ENCODE data around the gene SCARF2.

Gene SCARF2

GRCh38 chr22:20469110-20469868 is 31.7 kb upstream of the SCARF2 start:
- Histone ChIP-seq H2AFZ (ENCODE audit: low read depth, low read length) (no peak overlapping the region), H3K27ac (ENCODE audit: low read length) (no peak overlapping the region), H3K4me1 (ENCODE audit: low read length) (peaks cover 9% of the 10 kb centered on the region), H3K9me3 (ENCODE audit: insufficient read depth, low read length) (no peaks in the 10 kb centered on the region), H3K9ac (ENCODE audit: low read length) (no peak overlapping the region), H3K4me2 (ENCODE audit: low read length) (no peak overlapping the region), H3K4me3 (ENCODE audit: low read length) (no peak overlapping the region), H4K20me1 (ENCODE audit: insufficient read depth, low read length) (peaks cover 8% of the 10 kb centered on the region), H3K79me2 (ENCODE audit: low read length) (no peaks in the 10 kb centered on the region), H3K36me3 (replicated peaks; ENCODE audit: low read depth, low read length) (peaks cover 23% of the 10 kb centered on the region), H3K27me3 (ENCODE audit: low read depth, low read length) (no peaks in the 10 kb centered on the region)
- TF ChIP-seq CTCF (IDR thresholded peaks at IDR 0.05; ENCODE audit: low read depth, low read length) (no peak), EZH2phosphoT487 (IDR thresholded peaks at IDR 0.05; ENCODE audit: low read depth) (no peak)

- Histone ChIP-seq H3K9me3 (ENCODE audit: insufficient read depth, low read length) (no peaks in the 10 kb centered on the region), H3K4me1 (ENCODE audit: low read length) (peaks cover 21% of the 10 kb centered on the region), H3K27me3 (ENCODE audit: low read depth, low read length) (no peaks in the 10 kb centered on the region), H3K36me3 (replicated peaks; ENCODE audit: low read depth, low read length) (peaks cover 26% of the 10 kb centered on the region), H4K20me1 (ENCODE audit: insufficient read depth, low read length) (peaks cover 13% of the 10 kb centered on the region), H3K27ac (ENCODE audit: low read length) (no peak overlapping the region), H3K79me2 (ENCODE audit: low read length) (no peaks in the 10 kb centered on the region), H3K4me3 (ENCODE audit: low read length) (no peak overlapping the region), H2AFZ (ENCODE audit: low read depth, low read length) (no peak overlapping the region), H3K9ac (ENCODE audit: low read length) (no peak overlapping the region), H3K4me2 (ENCODE audit: low read length) (no peak overlapping the region)
- TF ChIP-seq EZH2phosphoT487 (IDR thresholded peaks at IDR 0.05; ENCODE audit: low read depth) = no peak
- no peak for TF ChIP-seq CTCF (IDR thresholded peaks at IDR 0.05; ENCODE audit: low read depth, low read length)
Observed at GRCh38 chr22:20466659-20467379, 29.2 kb upstream of the SCARF2 start.

GRCh38 chr22:20465759-20466077 is 28.1 kb upstream of the SCARF2 start:
- Histone ChIP-seq H3K79me2 (ENCODE audit: low read length) (no peaks in the 10 kb centered on the region), H3K27ac (ENCODE audit: low read length) (no peak overlapping the region), H3K36me3 (replicated peaks; ENCODE audit: low read depth, low read length) (peaks cover 24% of the 10 kb centered on the region), H4K20me1 (ENCODE audit: insufficient read depth, low read length) (peaks cover 13% of the 10 kb centered on the region), H2AFZ (ENCODE audit: low read depth, low read length) (no peak overlapping the region), H3K27me3 (ENCODE audit: low read depth, low read length) (no peaks in the 10 kb centered on the region), H3K9ac (ENCODE audit: low read length) (no peak overlapping the region), H3K4me2 (ENCODE audit: low read length) (no peak overlapping the region), H3K4me1 (ENCODE audit: low read length) (peaks cover 21% of the 10 kb centered on the region), H3K4me3 (ENCODE audit: low read length) (no peak overlapping the region), H3K9me3 (ENCODE audit: insufficient read depth, low read length) (no peaks in the 10 kb centered on the region)
- no peak for TF ChIP-seq EZH2phosphoT487 (IDR thresholded peaks at IDR 0.05; ENCODE audit: low read depth)
- TF ChIP-seq CTCF (IDR thresholded peaks at IDR 0.05; ENCODE audit: low read depth, low read length) = no peak

- Histone ChIP-seq H3K9ac (ENCODE audit: low read length) (no peak overlapping the region), H2AFZ (ENCODE audit: low read depth, low read length) (no peak overlapping the region), H3K4me2 (ENCODE audit: low read length) (no peak overlapping the region), H4K20me1 (ENCODE audit: insufficient read depth, low read length) (peaks cover 13% of the 10 kb centered on the region), H3K27ac (ENCODE audit: low read length) (no peak overlapping the region), H3K4me1 (ENCODE audit: low read length) (peaks cover 21% of the 10 kb centered on the region), H3K4me3 (ENCODE audit: low read length) (no peak overlapping the region), H3K79me2 (ENCODE audit: low read length) (no peaks in the 10 kb centered on the region), H3K36me3 (replicated peaks; ENCODE audit: low read depth, low read length) (peaks cover 25% of the 10 kb centered on the region), H3K27me3 (ENCODE audit: low read depth, low read length) (no peaks in the 10 kb centered on the region), H3K9me3 (ENCODE audit: insufficient read depth, low read length) (no peaks in the 10 kb centered on the region)
- TF ChIP-seq CTCF (IDR thresholded peaks at IDR 0.05; ENCODE audit: low read depth, low read length) (no peak), EZH2phosphoT487 (IDR thresholded peaks at IDR 0.05; ENCODE audit: low read depth) (no peak)
Observed at GRCh38 chr22:20464912-20465758, 27.5 kb upstream of the SCARF2 start.

All from OCI-LY3 (cell line).